Measurements from ENCODE around the gene CYP4X1.
"Not testable (repeated sequence)": the region's sequence is repeated elsewhere in the genome, so short reads cannot be mapped to it uniquely, and the experiment has no call there.

Gene CYP4X1

DNA sequence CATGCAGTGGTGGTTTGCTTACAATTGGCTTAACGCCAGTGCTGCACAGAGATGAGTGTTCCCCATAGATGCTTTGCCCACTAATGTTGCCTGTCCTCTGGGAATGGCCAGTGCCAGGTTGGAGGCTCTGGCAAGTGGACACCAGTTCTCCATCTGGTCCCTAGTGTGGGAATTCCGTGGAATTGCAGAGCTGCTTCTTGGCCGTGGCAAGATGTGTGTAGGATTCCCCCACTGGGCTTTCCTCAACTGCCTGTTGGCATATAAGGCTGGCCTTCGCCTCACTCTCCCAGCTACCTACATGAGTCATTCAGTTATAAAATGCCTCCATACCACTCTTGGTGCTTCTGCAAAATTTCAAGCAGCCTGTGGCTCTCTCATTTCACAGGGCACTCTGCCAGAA is 45.6 kb downstream of the CYP4X1 start:
- FAIRE-seq; DNase-seq (ENCODE audit: insufficient read length, low spot score): not testable (repeated sequence)

DNA sequence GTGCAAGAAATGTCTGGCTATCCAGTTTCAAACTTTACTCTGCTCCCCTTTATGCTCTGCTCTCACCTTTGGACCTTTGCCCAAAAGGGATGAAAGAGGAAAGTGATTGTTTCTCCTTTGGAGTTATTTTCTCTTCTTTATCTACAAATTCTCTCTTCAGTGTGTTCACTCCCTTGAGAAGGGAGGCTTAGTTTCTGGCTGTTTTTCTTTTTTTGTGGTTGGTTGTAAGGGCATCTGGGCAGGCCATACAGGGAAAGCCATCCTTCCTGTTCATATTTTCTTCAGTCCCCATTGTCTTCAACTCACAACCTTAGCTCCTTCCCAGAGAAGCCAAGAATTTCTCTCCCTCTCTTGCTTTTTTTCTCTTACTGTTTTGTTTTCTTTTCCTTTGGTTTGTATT is 46.0 kb downstream of the CYP4X1 start:
- not testable (repeated sequence) for DNase-seq (ENCODE audit: insufficient read length, low spot score)
- FAIRE-seq: peak; percentile 28

DNA sequence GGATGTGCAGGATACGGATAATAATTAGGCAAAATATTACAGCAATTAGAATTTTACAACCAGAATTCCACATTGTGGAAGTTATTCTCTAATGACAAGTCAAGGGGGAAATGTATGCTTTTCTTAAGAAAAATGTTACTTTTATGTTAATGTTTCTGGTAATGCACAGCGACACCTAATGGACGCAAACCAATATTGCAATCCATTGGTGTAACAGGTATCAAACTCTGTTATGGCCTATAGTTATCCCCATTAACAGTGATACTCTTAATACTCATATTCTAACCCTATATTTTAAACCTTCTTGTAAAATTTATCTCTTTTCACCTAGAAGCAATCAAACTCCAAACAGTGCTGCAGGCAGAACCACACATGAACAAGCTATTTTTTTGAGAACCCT is 65.9 kb downstream of the CYP4X1 start:
- FAIRE-seq; DNase-seq (ENCODE audit: insufficient read length, low spot score): not testable (repeated sequence)

DNA sequence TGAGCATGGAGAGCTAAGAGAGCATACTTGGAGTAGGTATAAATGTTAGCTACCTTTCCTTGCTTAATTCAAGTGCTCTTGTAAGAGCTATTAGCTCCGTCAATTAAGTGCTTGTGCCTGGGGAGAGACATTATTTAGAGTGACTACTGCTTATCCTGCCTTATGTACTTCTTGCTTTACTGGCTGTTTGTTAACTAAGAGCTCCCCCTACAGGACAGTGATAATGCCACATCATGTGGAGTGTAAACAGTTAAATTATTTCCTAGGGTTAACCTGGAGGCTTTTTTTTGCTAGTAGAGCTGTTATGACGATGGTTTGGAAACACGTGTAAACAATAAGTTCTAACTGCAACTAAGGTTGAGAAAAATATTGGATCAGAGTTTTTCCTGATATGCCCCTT is 68.0 kb downstream of the CYP4X1 start:
- peak; percentile 42 for FAIRE-seq
- not testable (repeated sequence) for DNase-seq (ENCODE audit: insufficient read length, low spot score)
